HepG2 (cell line): ENCODE measurements around the gene REPIN1. TPM values are rescaled to one million over a fixed set of nuclear protein-coding genes. Genes with fewer than 3 reads are reported as not detected.
A peak's percentile ranks its signal among the peaks of the same experiment; 100 is the strongest.

ENCODE experiments used
- HOXA5 ChIP-seq: sonication (generic); formaldehyde crosslinking; IDR thresholded peaks from 2 replicates; pipeline ENCODE4 v1.4.0; 2020; ENCODE audit warnings: missing genetic modification reagents
- REST ChIP-seq, 2 experiments: IDR thresholded peaks; 2 replicates each; pipeline ENCODE4 v1.6.1; 2011 to 2012; ENCODE audit warnings: low read length in 2 of 2, borderline replicate concordance in 1 of 2, low read depth in 1 of 2, mild to moderate bottlenecking in 1 of 2, moderate library complexity in 1 of 2
- RFXANK ChIP-seq: IDR thresholded peaks from 2 replicates; pipeline ENCODE4 v1.6.1; 2016
- RFXAP ChIP-seq: sonication (generic); formaldehyde crosslinking; IDR thresholded peaks from 2 replicates; pipeline ENCODE4 v1.4.0; 2020; ENCODE audit warnings: missing genetic modification reagents, borderline replicate concordance
- SP4 ChIP-seq: sonication (generic); formaldehyde crosslinking; IDR thresholded peaks from 2 replicates; pipeline ENCODE4 v1.8.1; 2023; ENCODE audit warnings: mild to moderate bottlenecking, missing genetic modification reagents
- TBX2 ChIP-seq: sonication (generic); formaldehyde crosslinking; IDR thresholded peaks from 2 replicates; pipeline ENCODE4 v1.5.0; 2020; ENCODE audit warnings: missing genetic modification reagents, mild to moderate bottlenecking, borderline replicate concordance
- USF2 ChIP-seq, 2 experiments: sonication (generic) in 1 of 2; formaldehyde crosslinking in 1 of 2; IDR thresholded peaks; 2 replicates each; pipeline versions ENCODE4 v1.5.1 to v1.6.1; 2011 to 2020; ENCODE audit warnings: borderline replicate concordance in 1 of 2, low read depth in 1 of 2, low read length in 1 of 2, mild to moderate bottlenecking in 1 of 2, missing genetic modification reagents in 1 of 2, moderate library complexity in 1 of 2
- YEATS2 ChIP-seq: sonication (generic); formaldehyde crosslinking; IDR thresholded peaks from 2 replicates; pipeline ENCODE4 v1.4.0; 2020; ENCODE audit warnings: missing genetic modification reagents, borderline replicate concordance
- ZBTB43 ChIP-seq: sonication (generic); formaldehyde crosslinking; conservative IDR thresholded peaks from 2 replicates; pipeline ENCODE4 v1.4.0; 2020; ENCODE audit warnings: missing genetic modification reagents
- ZFP82 ChIP-seq: sonication (generic); formaldehyde crosslinking; IDR thresholded peaks from 2 replicates; pipeline ENCODE4 v1.5.1; 2020; ENCODE audit warnings: mild to moderate bottlenecking, missing genetic modification reagents, borderline replicate concordance
- ZNF260 ChIP-seq: sonication (generic); formaldehyde crosslinking; IDR thresholded peaks from 2 replicates; pipeline ENCODE4 v1.4.0; 2020; ENCODE audit warnings: missing genetic modification reagents, low read depth, mild to moderate bottlenecking, borderline replicate concordance
- ZNF557 ChIP-seq: sonication (generic); formaldehyde crosslinking; IDR thresholded peaks from 2 replicates; pipeline ENCODE4 v1.4.0; 2020; ENCODE audit warnings: missing genetic modification reagents
- ZNF703 ChIP-seq: sonication (generic); formaldehyde crosslinking; IDR thresholded peaks from 2 replicates; pipeline ENCODE4 v1.5.1; 2020; ENCODE audit warnings: missing genetic modification reagents, mild to moderate bottlenecking, moderate library complexity, borderline replicate concordance
- polyA plus RNA-seq, 8 experiments: library from polyadenylated mRNA; depleted of rRNA in 3 of 8; stranded (reverse) in 7 of 8; unstranded in 1 of 8; fragments of >200 nt; fragmentation: Illumina TruSeq in 4 of 8; extraction: Trizol in 4 of 8; gene quantifications; 2 replicates each; pipeline versions ENCODE4 v1.2.1 to v1.2.3, GENCODE V29; 2011 to 2016; ENCODE audit warnings: low read depth in 4 of 8, missing spikeins in 1 of 8, mixed read lengths in 1 of 8; ENCODE audit not compliant: insufficient read depth in 1 of 8
- total RNA-seq, 5 experiments: library from RNA; depleted of rRNA; stranded (reverse); fragments of >200 nt; fragmentation: Illumina TruSeq; extraction: Trizol; gene quantifications; 2 replicates each; pipeline ENCODE4 v1.2.3, GENCODE V29; 2016; ENCODE audit warnings: low read depth in 1 of 5
- TF ChIP-seq, protein P1 (sequence below): sonication (generic); formaldehyde crosslinking; IDR thresholded peaks from 2 replicates; pipeline ENCODE4 v1.9.0; 2022; ENCODE audit warnings: missing genetic modification reagents, mild to moderate bottlenecking, borderline replicate concordance

The REPIN1 gene
- total and polyA plus RNA-seq, 2 of the 13 experiments (the other 11 are each of a cell fraction or from before 2014, with no cell fraction given) = 69.9 to 108 TPM

DNA sequence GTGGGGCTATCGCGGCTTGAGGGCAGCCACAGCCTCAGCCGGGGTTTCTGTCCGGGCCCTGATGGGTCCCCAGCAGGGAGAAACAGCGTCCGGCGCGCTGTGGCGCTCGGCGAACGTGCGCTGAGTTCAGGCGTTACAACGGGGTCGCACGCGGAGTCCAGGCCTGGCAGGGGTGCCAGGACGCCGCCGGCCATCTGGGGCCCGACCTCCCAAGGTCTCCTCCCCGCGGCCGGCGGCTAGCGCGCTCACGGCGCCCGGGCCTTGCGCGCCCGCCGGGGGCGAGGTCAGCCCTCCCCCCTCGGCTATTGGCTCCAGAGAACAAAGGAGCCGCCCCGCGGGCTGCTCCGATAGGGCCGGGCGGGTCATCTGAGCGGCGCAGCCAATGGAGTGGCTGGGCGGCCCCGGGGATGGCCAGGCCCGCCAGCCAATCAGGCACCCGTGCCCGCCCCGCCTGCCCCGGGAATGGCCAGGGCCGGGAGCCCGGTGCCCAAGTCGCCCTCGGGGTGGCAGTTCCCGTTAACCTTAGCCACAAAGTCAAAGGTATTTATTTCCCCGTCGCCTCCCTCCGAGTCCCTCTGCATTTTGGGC is 10.3 kb downstream of the REPIN1 start, which contains the start of gene ZNF775 (continued):
- TF ChIP-seq USF2 (IDR thresholded peaks at IDR 0.05; ENCODE audit: low read depth, low read length) (peak; percentile 73), USF2 (CRISPR knock-in tag; IDR thresholded peaks at IDR 0.05; ENCODE audit: borderline replicate concordance) (peak; percentile 84), RFXANK (CRISPR knock-in tag) (0 out of 2 replicates have a peak, but pooled peaks have one; percentile 11), ZNF703 (CRISPR knock-in tag) (0 out of 2 replicates have a peak, but pooled peaks have one; percentile 42), TBX2 (CRISPR knock-in tag) (peak; percentile 28; the same call in 1 of the 2 replicates), REST (IDR thresholded peaks at IDR 0.05; ENCODE audit: borderline replicate concordance in 1 of 2, low read depth in 1 of 2, low read length in 2 of 2) (0 out of 4 replicates have a peak, but pooled peaks of 1 of the 2 experiments have one; percentile 16), SP4 (CRISPR knock-in tag) (peak; percentile 72; the same call in 1 of the 2 replicates), HOXA5 (CRISPR knock-in tag) (peak; percentile 20; the same call in 1 of the 2 replicates), ZNF557 (no peak), YEATS2 (CRISPR knock-in tag) (0 out of 2 replicates have a peak, but pooled peaks have one; percentile 20), ZBTB43 (CRISPR knock-in tag) (0 out of 2 replicates have a peak, but pooled peaks have one; percentile 37), RFXAP (CRISPR knock-in tag) (peak; percentile 58; the same call in 1 of the 2 replicates), ZNF260 (CRISPR knock-in tag) (no peak), ZFP82 (CRISPR knock-in tag) (no peak)
- TF ChIP-seq, protein P1, sequence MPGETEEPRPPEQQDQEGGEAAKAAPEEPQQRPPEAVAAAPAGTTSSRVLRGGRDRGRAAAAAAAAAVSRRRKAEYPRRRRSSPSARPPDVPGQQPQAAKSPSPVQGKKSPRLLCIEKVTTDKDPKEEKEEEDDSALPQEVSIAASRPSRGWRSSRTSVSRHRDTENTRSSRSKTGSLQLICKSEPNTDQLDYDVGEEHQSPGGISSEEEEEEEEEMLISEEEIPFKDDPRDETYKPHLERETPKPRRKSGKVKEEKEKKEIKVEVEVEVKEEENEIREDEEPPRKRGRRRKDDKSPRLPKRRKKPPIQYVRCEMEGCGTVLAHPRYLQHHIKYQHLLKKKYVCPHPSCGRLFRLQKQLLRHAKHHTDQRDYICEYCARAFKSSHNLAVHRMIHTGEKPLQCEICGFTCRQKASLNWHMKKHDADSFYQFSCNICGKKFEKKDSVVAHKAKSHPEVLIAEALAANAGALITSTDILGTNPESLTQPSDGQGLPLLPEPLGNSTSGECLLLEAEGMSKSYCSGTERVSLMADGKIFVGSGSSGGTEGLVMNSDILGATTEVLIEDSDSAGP (CRISPR knock-in tag) = peak; percentile 46; the same call in 1 of the 2 replicates
